Loucy (cell line): ENCODE results near the gene MYCBP2.
A peak's percentile ranks its signal among the peaks of the same experiment; 100 is the strongest.
"Not testable (repeated sequence)": the region's sequence is repeated elsewhere in the genome, so short reads cannot be mapped to it uniquely, and the experiment has no call there.

ENCODE experiments used
- H2AFZ ChIP-seq: fragments of 200-600 bp; sonication (generic); 2 replicates; pipeline ENCODE4 v1.6.0; 2016; ENCODE audit warnings: antibody characterized with exemption, mild to moderate bottlenecking, low read length, moderate library complexity
- H3F3A ChIP-seq: fragments of 200-600 bp; 2 replicates; pipeline ENCODE4 v1.6.0; 2016; ENCODE audit warnings: antibody characterized with exemption, low read depth, mild to moderate bottlenecking
- H3K27me3 ChIP-seq: fragments of 200-600 bp; sonication (generic); 2 replicates; pipeline ENCODE4 v1.6.1; 2014; ENCODE audit warnings: low read length, mild to moderate bottlenecking; ENCODE audit not compliant: insufficient read depth, poor library complexity, severe bottlenecking
- H3K36me3 ChIP-seq: fragments of 200-600 bp; sonication (generic); 2 replicates; pipeline ENCODE4 v1.6.1; 2016; ENCODE audit warnings: low read length; ENCODE audit not compliant: insufficient read depth
- H3K4me1 ChIP-seq: fragments of 200-600 bp; sonication (generic); 2 replicates; pipeline ENCODE4 v1.5.1; 2014; ENCODE audit warnings: low read length, mild to moderate bottlenecking; ENCODE audit not compliant: insufficient read depth, poor library complexity, severe bottlenecking
- H3K4me2 ChIP-seq: fragments of 200-600 bp; sonication (generic); 2 replicates; pipeline ENCODE4 v1.6.0; 2014; ENCODE audit warnings: antibody characterized with exemption, low read length, low read depth, mild to moderate bottlenecking; ENCODE audit not compliant: poor library complexity, severe bottlenecking
- H3K4me3 ChIP-seq: fragments of 200-600 bp; sonication (generic); 2 replicates; pipeline ENCODE4 v1.5.1; 2014; ENCODE audit warnings: low read length, mild to moderate bottlenecking, mixed read lengths; ENCODE audit not compliant: poor library complexity, severe bottlenecking
- H3K79me2 ChIP-seq: fragments of 200-600 bp; sonication (generic); 2 replicates; pipeline ENCODE4 v1.6.1; 2014; ENCODE audit warnings: low read length; ENCODE audit not compliant: insufficient read depth
- H3K9ac ChIP-seq: fragments of 200-600 bp; sonication (generic); 2 replicates; pipeline ENCODE4 v1.6.0; 2014; ENCODE audit warnings: mild to moderate bottlenecking, low read depth, low read length, moderate library complexity; ENCODE audit not compliant: poor library complexity, severe bottlenecking
- H3K9me2 ChIP-seq: fragments of 200-600 bp; sonication (generic); replicated peaks from 2 replicates; pipeline ENCODE4 v1.6.1; 2016; ENCODE audit warnings: low read depth, low read length, mixed read lengths
- H3K9me3 ChIP-seq: fragments of 200-600 bp; sonication (generic); 2 replicates; pipeline ENCODE4 v1.6.1; 2014; ENCODE audit warnings: mild to moderate bottlenecking, antibody characterized with exemption, low read length, low read depth; ENCODE audit not compliant: insufficient read depth
- H4K20me1 ChIP-seq: fragments of 200-600 bp; sonication (generic); 2 replicates; pipeline ENCODE4 v1.6.0; 2014; ENCODE audit warnings: antibody characterized with exemption, low read length, mild to moderate bottlenecking; ENCODE audit not compliant: insufficient read depth, poor library complexity, severe bottlenecking
- EZH2phosphoT487 ChIP-seq: fragments of 200-600 bp; IDR thresholded peaks from 2 replicates; pipeline ENCODE4 v1.6.1; 2018; ENCODE audit warnings: antibody characterized with exemption, mild to moderate bottlenecking, moderate library complexity, borderline replicate concordance
- TF ChIP-seq, protein P1 (sequence below): fragments of 200-600 bp; sonication (generic); conservative IDR thresholded peaks from 2 replicates; pipeline ENCODE4 v1.5.1; 2014; ENCODE audit warnings: mild to moderate bottlenecking, antibody characterized with exemption, low read length

The MYCBP2 gene

DNA sequence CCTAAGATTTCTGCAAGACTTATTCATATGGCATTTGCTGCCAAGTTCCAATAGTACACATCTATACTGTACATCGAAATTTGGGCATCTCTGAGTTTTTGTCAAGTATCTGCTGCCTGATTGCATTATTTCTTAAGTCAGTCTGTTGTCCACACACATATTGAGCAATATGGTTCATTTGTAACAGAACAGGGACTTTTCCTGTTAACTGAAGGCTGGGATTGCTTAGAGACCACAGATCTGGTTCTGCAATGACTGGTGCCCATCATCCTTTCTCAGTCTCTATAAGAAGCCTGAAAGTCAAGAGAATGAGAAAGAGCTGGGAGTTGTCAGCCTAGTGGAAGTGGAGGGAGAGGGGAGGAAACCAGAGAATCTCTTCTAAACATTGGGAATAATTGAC, 22.5 kb upstream of the MYCBP2 start:
- Histone ChIP-seq H4K20me1 (no peaks in the 10 kb centered on the region), H3K9me2 (no peaks in the 10 kb centered on the region), H3K79me2 (no peaks in the 10 kb centered on the region), H3K4me3 (no peak overlapping the region), H3K9ac (no peak overlapping the region), H3K4me1 (peaks cover 33% of the 10 kb centered on the region), H3K9me3 (no peaks in the 10 kb centered on the region), H2AFZ (no peak overlapping the region), H3F3A (no peaks in the 10 kb centered on the region), H3K36me3 (no peaks in the 10 kb centered on the region), H3K27me3 (no peaks in the 10 kb centered on the region), H3K4me2 (no peak overlapping the region)
- TF ChIP-seq, protein P1, sequence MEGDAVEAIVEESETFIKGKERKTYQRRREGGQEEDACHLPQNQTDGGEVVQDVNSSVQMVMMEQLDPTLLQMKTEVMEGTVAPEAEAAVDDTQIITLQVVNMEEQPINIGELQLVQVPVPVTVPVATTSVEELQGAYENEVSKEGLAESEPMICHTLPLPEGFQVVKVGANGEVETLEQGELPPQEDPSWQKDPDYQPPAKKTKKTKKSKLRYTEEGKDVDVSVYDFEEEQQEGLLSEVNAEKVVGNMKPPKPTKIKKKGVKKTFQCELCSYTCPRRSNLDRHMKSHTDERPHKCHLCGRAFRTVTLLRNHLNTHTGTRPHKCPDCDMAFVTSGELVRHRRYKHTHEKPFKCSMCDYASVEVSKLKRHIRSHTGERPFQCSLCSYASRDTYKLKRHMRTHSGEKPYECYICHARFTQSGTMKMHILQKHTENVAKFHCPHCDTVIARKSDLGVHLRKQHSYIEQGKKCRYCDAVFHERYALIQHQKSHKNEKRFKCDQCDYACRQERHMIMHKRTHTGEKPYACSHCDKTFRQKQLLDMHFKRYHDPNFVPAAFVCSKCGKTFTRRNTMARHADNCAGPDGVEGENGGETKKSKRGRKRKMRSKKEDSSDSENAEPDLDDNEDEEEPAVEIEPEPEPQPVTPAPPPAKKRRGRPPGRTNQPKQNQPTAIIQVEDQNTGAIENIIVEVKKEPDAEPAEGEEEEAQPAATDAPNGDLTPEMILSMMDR = no peak
- TF ChIP-seq EZH2phosphoT487 = no peak

DNA sequence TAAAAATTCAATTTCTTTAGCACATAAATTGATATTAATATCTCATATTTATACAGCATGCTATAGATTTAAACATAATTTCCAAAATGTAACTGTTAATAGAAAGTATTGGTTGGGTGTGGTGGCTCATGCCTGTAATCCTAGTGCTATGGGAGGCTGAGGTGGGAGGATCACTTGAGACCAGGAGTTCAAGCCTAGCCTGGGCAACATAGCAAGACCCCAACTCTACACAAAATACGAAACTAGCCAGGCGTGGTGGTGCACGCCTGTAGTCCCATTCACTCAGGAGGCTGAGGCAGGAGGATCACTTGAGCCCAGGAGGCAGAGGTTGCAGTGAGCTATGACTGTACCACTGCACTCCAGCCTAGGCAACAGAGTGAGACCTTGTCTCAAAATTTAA, 20.5 kb upstream of the MYCBP2 start:
- not testable (repeated sequence) for H4K20me1 ChIP-seq, H3K4me2 ChIP-seq, H3K27me3 ChIP-seq, H3K9ac ChIP-seq, H3F3A ChIP-seq, H3K36me3 ChIP-seq, H3K9me2 ChIP-seq, H2AFZ ChIP-seq, H3K79me2 ChIP-seq, H3K4me3 ChIP-seq, H3K9me3 ChIP-seq
- H3K4me1 ChIP-seq = peaks cover 28% of the 10 kb centered on the region

DNA sequence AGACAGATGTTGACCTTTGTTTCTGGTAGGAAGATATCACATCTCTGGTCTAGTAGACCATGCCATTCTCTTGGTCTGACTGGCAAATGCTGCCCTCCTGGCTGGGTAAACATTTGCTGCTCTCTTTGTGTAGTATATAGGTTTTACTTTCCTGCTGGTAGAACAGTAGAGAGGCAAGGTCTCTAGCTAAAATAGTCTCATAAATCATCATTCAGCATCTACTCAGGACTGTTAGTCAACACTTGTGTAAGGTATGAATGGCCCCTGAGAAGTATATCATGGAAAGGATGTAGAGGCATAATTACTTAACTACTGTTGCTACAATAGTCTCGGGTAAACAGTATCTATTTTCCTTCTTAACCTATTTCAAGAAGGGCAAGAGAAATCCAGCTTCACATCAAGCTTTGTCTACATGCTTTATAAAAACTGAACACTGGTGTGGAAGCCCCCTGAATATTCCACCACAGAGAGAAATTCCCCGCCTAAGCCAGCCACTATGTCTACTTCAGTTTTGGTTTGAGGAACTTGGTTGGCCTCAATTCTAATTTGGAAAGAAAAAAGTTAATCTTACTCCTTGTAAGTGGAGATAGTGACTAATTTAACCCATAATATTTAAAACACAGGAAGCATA, 18.4 kb upstream of the MYCBP2 start:
- H3K9ac ChIP-seq = no peak overlapping the region
- H3K27me3 ChIP-seq = no peaks in the 10 kb centered on the region
- H3F3A ChIP-seq = no peaks in the 10 kb centered on the region
- no peaks in the 10 kb centered on the region for H3K36me3 ChIP-seq
- H3K9me2 ChIP-seq = no peaks in the 10 kb centered on the region
- TF ChIP-seq EZH2phosphoT487 = no peak
- TF ChIP-seq, protein P1 = no peak
- H3K4me1 ChIP-seq = peaks cover 28% of the 10 kb centered on the region
- no peaks in the 10 kb centered on the region for H3K9me3 ChIP-seq
- H4K20me1 ChIP-seq = no peaks in the 10 kb centered on the region
- H3K4me3 ChIP-seq = no peak overlapping the region
- H2AFZ ChIP-seq = peak overlapping the region; percentile 29
- H3K79me2 ChIP-seq = no peaks in the 10 kb centered on the region
- H3K4me2 ChIP-seq = no peak overlapping the region

DNA sequence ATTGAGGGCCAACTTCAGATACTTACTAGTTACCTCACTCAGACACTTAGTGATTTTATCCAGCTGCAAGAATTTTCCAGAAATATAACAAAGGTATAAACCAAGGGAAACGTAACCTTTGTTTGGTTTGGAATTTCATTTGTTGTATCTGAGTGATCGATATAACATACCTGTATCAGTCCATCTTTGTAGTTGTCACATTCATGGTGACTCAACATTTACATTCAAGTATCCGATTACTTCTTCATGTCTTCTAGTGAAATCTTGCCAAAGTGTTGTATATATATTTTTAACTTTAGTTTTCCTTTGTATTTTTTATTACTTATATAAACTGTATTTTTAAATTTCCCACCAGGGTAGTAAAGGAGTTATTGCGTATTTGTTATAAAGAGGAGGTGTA, 16.9 kb upstream of the MYCBP2 start:
- 0 out of 2 replicates have a peak overlapping the region, but pooled peaks have one; percentile 45 for H2AFZ ChIP-seq
- H3K4me2 ChIP-seq = no peak overlapping the region
- no peaks in the 10 kb centered on the region for H4K20me1 ChIP-seq
- no peaks in the 10 kb centered on the region for H3K36me3 ChIP-seq
- no peaks in the 10 kb centered on the region for H3F3A ChIP-seq
- peaks cover 30% of the 10 kb centered on the region for H3K4me1 ChIP-seq
- H3K79me2 ChIP-seq = no peaks in the 10 kb centered on the region
- no peak overlapping the region for H3K4me3 ChIP-seq
- no peak overlapping the region for H3K9ac ChIP-seq
- no peaks in the 10 kb centered on the region for H3K9me3 ChIP-seq
- no peak for TF ChIP-seq EZH2phosphoT487
- TF ChIP-seq, protein P1 = no peak
- no peaks in the 10 kb centered on the region for H3K27me3 ChIP-seq
- no peaks in the 10 kb centered on the region for H3K9me2 ChIP-seq
